ENCODE measurements around the gene USH2A.

DNA sequence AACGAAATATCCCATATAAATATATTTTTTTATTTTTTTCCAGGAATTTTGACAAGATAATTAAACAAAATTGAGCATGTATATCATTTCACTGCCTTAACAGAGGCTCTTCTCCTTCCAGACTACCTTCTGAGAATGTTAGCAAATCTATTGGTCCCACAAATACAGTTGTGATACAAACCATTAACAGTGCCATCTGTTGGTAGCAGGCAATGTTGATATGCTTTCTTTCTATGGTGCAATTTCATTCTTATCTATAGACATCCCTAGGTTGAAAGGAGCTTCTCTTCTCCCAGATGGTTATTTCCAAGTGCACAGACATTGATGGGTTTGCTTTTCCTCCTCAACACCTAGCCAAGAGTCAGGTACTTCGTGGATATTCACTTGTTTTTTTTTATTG lies 303.6 kb downstream of the USH2A start:
- TF ChIP-seq POLR2A (IDR thresholded peaks at IDR 0.05), result no peak
- TF ChIP-seq, protein P1, sequence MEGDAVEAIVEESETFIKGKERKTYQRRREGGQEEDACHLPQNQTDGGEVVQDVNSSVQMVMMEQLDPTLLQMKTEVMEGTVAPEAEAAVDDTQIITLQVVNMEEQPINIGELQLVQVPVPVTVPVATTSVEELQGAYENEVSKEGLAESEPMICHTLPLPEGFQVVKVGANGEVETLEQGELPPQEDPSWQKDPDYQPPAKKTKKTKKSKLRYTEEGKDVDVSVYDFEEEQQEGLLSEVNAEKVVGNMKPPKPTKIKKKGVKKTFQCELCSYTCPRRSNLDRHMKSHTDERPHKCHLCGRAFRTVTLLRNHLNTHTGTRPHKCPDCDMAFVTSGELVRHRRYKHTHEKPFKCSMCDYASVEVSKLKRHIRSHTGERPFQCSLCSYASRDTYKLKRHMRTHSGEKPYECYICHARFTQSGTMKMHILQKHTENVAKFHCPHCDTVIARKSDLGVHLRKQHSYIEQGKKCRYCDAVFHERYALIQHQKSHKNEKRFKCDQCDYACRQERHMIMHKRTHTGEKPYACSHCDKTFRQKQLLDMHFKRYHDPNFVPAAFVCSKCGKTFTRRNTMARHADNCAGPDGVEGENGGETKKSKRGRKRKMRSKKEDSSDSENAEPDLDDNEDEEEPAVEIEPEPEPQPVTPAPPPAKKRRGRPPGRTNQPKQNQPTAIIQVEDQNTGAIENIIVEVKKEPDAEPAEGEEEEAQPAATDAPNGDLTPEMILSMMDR (IDR thresholded peaks at IDR 0.05), result no peak

Data from lower leg skin (tissue), 3 donors.